Metanephros (tissue), 1 donor: ENCODE measurements around the gene DCAF8L1. TPM values are rescaled to one million over a fixed set of nuclear protein-coding genes. Genes with fewer than 3 reads are reported as not detected.

Experiments used
- total RNA-seq: library from RNA; depleted of rRNA; stranded (reverse); fragments of >200 nt; gene quantifications from one replicate; pipeline ENCODE4 v1.2.3, GENCODE V29; 2014

DCAF8L1 gene
- not detected for total RNA-seq

DNA sequence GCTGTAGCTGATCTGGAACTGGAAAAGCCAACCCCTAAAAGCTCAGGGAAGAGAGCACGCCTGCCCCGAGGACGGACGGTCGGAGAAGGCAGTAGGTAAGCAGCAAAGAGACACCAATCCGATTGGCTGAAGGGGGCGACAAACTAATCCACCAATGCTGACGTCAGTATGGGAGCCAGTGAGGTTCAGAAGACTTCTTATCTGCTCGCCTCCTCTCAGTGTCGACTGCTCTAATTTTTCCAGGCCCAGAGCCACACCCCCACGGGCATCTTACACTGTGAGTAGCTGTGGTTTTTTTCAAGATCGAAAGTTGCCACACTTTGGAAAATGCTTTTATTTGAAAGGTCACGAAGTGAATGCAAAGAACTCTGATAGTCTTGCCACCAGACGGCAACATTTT is at the start of gene DCAF8L1:
TSS of gene DCAF8L1 (minus strand) at position 101 of the 400 bp plus-strand sequence. CDS start 115 bp downstream, outside the sequence.

Other genes with a start within 250 kb of the DCAF8L1 start
- not detected for gene MAGEB10, start 173.5 kb downstream of the DCAF8L1 start, total RNA-seq